Activated CD8-positive, alpha-beta memory T cell treated with anti-CD3 and anti-CD28 coated beads, Interleukin-2, amount 50 U/mL, for 4 hours (primary cell): ENCODE results near the gene TSPYL6.
"Not testable (repeated sequence)": the region's sequence is repeated elsewhere in the genome, so short reads cannot be mapped to it uniquely, and the experiment has no call there.

ENCODE experiments used
- DNase-seq: peaks from one replicate; pipeline ENCODE4 v3.0.0-alpha.2; 2020

TSPYL6 gene

DNA sequence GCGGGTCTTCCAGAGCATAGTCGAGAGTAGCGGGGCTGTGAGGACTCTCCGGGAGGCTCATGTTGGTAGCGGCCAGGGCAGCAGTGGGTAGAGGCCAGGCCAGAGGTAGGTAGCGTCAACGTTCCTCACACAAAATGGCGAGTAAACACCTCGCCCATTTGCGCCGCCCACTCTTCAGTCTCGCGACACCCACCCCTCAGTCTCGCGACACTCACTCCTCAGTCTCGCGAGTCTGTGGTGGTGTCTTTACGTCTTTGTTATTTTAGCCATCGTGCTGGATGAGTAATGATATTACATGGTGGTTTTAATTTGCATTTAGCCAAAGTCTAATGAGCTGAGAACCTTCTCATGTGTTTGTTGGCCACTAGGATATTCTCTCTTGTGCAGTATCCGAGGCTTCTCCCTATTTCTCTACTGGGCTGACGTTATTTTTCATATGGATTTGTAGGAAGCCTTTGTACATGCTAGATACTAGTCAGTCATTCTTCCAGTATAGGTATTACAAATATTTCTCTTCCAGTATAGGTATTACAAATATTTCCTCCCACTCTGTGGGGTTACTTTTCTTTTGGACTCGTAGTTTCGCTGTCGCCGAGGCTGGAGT lies at the start of gene TSPYL6:
TSS of gene TSPYL6 (minus strand) at position 139 of the 604 bp plus-strand sequence. CDS start at position 61, 78 bp downstream.
- DNase-seq: no peak

DNA sequence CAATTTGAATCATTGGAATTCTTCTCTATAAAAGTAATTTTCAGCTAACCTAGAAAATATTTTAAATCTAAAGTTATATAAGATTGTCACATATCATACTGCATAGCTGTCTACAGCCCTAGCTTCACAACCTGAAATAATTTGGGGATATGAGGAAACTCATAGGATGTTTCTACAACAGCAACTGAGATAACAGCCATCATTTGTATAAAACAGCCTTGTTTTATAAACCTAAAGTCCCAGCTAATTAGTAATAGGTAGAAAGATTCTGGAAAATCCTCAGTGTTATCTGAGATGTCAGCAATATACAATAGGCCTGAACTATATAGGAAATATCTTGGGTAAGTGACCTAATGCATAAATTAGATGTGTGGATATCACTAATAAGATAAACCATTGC lies 47.6 kb upstream of the TSPYL6 start:
- DNase-seq: no peak

- DNase-seq: no peak
Observed at GRCh38 chr2:54298514-54298913, 42.5 kb upstream of the TSPYL6 start.

DNA sequence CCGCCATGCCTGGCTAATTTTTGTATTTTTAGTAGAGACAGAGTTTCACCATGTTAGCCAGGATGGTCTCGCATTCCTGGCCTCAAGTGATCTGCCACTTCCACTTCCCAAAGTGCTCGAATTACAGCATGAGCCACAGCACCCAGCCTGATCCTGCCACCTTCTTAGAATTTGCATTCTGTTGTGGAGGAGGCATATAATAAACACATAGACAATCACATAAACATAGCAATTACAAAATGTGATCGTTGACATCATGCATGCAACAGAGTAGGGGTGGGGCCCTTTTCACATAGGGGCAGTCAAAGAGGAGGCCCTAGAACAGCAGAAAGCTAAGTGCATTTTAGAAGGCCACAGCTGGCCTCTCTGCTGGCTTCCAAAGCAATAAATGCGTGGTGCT lies 39.9 kb upstream of the TSPYL6 start:
- DNase-seq: no peak

- DNase-seq: not testable (repeated sequence)
Observed at GRCh38 chr2:54294665-54295064, 38.6 kb upstream of the TSPYL6 start.

GRCh38 chr2:54290356-54291025 lies 34.5 kb upstream of the TSPYL6 start:
- no peak for DNase-seq

DNA sequence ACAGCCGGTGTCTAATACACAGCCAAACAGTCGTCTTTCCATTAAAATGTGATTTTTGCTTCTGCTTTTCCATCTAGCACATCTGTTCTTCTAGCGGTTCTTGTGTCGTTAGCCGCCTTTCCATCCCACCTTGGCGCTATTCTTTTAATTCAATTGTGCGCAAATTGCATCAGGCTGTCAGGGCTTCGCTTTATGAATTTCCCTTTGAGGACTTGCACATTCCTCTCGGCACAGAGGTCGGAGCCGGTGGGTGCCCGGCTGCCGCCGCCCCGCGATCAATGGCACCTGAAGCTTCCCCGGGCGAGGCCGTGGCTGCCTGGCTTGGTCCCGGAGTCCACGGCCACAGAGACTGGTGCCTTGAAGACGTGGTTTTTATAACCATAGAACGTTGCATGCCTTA lies 33.9 kb upstream of the TSPYL6 start:
- no peak for DNase-seq

GRCh38 chr2:54287532-54287931 lies 31.5 kb upstream of the TSPYL6 start:
- DNase-seq: no peak

- no peak for DNase-seq
Observed at GRCh38 chr2:54285451-54285850, 29.4 kb upstream of the TSPYL6 start.

DNA sequence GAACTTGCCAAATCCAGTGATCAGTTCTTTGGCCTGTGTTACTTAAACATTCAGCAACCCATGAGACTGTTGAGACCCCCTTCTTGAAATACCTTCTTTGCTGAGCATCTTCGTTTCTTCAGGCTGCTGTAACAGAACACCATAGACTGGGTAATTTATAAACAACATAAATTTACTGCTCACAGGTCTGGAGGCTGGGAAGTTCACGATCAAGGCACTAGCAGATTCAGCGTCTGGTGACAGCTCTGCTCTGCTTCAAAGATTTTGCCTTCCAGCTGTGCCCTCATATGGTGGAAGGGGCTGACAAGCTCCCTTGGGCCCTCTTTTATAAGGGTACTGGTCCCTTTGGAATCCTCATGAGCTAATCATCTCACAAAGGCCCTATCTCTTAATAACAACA lies 28.8 kb upstream of the TSPYL6 start:
- no peak for DNase-seq

DNA sequence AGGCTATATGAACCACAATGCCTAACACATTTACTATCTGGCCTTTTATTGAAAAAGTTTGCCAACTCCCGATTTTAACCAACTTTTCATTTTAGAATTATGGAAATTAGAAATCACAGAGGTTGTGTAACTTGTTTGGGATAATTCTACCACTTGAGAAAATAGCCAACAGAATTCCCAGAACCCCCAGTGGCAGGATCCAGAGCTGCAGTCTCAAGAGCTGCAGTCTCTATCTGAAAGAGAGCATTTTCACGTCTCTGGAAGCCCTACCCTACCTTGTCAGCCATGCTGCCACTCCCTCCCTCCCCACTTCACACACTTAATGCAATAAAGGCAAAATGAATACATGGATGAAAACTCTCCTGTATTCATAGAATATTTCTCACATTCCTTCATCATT lies 23.4 kb upstream of the TSPYL6 start:
- no peak for DNase-seq

DNA sequence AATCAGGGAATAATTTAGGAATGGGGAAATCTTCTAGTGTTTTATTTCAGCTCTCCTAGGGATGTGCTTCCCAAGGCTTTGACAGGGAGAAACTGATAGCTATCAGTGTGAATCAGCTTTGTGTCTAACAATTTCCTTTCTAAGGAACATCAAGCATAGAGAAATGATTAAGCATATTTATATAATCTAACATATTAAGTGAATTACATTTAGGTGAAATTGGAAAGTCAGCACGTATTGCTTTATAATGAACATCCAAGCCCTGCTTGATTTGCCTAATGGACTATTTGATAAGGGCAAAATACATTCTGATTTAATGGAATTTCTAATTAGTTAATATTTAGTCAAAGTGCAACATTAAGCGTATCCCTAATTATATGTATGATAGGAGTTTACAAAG lies 19.5 kb upstream of the TSPYL6 start:
- no peak for DNase-seq

- no peak for DNase-seq
Observed at GRCh38 chr2:54274781-54275242, 18.8 kb upstream of the TSPYL6 start.

DNA sequence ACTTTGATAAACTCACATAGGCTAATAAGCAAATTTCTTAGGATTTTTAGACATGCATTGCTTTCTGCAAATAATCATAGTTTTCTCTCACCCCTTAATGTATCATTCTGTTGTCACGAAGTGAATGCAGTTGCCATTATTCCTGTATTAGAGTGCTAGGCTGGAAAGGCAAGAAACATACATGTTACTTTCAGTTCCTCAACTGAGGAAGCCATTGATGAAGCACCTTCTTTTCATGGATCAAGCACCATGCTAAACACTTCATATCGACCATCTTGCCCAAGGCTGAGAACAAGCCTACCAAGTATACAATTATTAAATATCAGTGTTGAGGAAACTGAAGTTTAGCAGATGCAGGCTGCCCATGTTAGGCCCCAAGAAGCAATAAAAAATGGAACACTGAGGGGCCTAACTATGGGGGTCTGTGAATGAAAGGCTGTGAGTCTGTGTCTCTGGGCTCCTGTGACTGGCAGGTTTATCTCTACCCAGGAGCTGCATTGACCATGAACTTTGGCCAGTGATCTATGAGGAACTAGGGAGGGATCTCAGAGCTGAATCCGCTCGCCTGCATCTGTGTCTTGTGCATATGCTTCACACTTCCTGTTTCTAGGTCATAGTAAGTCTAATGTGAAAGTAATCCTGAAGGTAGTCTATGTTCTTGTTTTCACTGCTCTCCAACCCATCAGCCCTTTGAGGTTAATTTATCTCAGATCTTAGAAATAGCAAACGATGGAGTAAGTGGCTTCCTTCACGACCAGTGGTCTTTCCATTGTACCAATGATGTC lies 16.0 kb upstream of the TSPYL6 start:
- no peak for DNase-seq

GRCh38 chr2:54271189-54271588 lies 15.2 kb upstream of the TSPYL6 start:
- DNase-seq: no peak

- DNase-seq: no peak
Observed at GRCh38 chr2:54267577-54267976, 11.5 kb upstream of the TSPYL6 start.

DNA sequence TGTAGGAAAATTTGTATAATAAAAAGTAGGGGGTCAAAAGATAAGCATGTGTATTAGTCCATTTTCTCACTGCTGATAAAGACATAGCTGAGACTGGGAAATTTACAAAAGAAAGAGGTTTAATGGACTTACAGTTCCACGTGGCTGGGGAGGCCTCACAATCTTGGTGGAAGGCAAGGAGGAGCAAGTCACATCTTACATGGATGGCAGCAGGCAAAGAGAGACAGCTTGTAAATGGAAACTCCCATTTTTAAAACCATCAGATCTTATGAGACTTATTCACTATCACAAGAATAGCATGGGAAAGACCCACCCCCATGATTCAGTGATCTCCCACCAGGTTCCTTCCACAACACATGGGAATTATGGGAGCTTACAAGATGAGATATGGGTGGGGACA lies 9.1 kb upstream of the TSPYL6 start:
- not testable (repeated sequence) for DNase-seq

GRCh38 chr2:54262015-54262765 lies 6.2 kb upstream of the TSPYL6 start:
- DNase-seq: no peak

- no peak for DNase-seq
Observed at GRCh38 chr2:54261537-54261936, 5.5 kb upstream of the TSPYL6 start.

GRCh38 chr2:54260241-54260595 lies 4.2 kb upstream of the TSPYL6 start:
- DNase-seq: no peak

DNA sequence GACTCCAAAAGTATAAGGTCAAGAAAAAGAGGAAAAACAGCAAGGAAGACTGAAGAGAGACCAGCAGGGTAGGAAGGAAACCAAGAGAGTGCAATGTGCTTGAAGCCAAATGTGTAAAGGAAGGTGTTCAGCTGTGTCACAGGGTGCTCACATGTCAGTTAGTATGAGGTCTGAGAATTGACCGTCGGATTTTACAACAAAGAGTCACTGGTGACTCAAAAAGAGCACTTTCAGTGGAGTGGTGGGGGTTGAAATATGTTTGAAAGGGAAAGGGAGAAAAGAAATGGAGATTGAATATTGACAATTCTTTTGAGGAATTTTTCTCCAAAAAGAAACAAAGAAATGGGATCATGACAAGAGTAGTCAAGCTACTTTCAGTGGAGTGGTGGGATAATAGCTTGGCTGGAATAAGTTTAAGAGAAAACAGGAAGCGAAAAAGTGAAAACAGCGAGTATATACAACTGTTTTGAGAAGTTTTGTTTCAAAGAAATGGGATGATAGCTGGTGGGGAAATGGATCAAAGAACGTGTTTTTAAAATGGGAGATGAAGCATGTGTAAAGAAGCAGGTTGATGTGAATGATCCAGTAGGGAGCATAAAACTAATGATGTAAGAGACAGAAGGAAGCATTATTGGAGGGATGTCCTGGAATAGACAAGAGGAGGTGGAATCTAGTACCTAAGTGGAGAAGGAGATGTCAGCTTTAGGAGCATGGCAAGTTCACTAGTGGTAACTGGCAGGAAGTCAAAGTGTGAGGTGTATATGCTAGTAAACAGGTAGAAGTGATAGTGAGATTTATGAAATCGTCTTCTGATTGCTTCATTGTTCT lies 3.6 kb upstream of the TSPYL6 start:
- no peak for DNase-seq

DNA sequence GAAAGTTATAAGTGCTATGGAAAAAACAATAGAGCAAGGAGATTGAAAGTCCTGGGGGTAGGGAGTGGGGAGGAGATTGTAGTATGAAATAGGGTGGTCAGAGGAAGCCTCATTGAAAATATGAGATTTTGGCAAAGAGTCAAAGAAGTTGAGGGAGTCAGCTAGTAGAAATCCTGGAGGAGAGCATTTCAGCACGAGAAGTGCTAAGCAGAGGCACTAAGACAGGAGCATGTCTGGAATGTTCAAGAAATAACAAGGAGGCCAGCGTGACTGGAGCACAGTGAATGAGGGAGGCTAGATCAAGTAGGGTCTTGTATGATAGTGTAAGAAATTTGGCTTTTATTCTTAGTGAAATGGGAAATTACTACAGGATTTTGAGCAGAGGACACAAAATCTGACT lies 2.1 kb upstream of the TSPYL6 start:
- no peak for DNase-seq
